Testis (tissue), 2 donors: ENCODE results near the gene SHLD1.

Experiments used
- CTCF ChIP-seq, 3 experiments: fragments of 450-650 bp in 2 of 3; fragments of 200-600 bp in 1 of 3; sonication (generic) in 1 of 3; IDR thresholded peaks; one replicate each; pipeline ENCODE4 v1.5.1; 2016 to 2019; ENCODE audit warnings: antibody characterized with exemption in 3 of 3, mild to moderate bottlenecking in 2 of 3, moderate library complexity in 1 of 3
- POLR2A ChIP-seq: fragments of 450-650 bp; IDR thresholded peaks from one replicate; pipeline ENCODE4 v1.6.1; 2017; ENCODE audit warnings: antibody characterized with exemption, mild to moderate bottlenecking, moderate library complexity

- TF ChIP-seq POLR2A (no peak), CTCF (IDR thresholded peaks at IDR 0.05) (no peak)
These were observed 47.0 kb downstream of the SHLD1 start for GRCh38 chr20:5797165-5797564.
